H9 (cell line): ENCODE measurements around the gene CD300C. TPM values are rescaled to one million over a fixed set of nuclear protein-coding genes. Genes with fewer than 3 reads are reported as not detected.

Experiments
- DNase-seq: peaks from one replicate; pipeline ENCODE4 v3.0.0-alpha.2; 2017
- H2AFZ ChIP-seq: one replicate; pipeline ENCODE4 v1.6.1; 2013; ENCODE audit warnings: mild to moderate bottlenecking, low read length, control low read depth, moderate library complexity
- H2AK5ac ChIP-seq: 2 replicates; pipeline ENCODE4 v1.6.1; 2013; ENCODE audit warnings: low read length, control low read depth, mixed read lengths; ENCODE audit not compliant: insufficient read length
- H2BK120ac ChIP-seq: one replicate; pipeline ENCODE4 v1.6.1; 2013; ENCODE audit warnings: low read depth, mild to moderate bottlenecking, low read length, control low read depth, inconsistent platforms; ENCODE audit not compliant: poor library complexity, severe bottlenecking
- H2BK12ac ChIP-seq: 2 replicates; pipeline ENCODE4 v1.6.1; 2013; ENCODE audit warnings: low read length, control low read depth, mixed read lengths, low read depth; ENCODE audit not compliant: insufficient read length
- H2BK15ac ChIP-seq: 2 replicates; pipeline ENCODE4 v1.6.1; 2013; ENCODE audit warnings: low read depth, low read length, control low read depth
- H2BK20ac ChIP-seq: one replicate; pipeline ENCODE4 v1.6.1; 2013; ENCODE audit warnings: low read depth, mild to moderate bottlenecking, low read length, control low read depth, inconsistent platforms; ENCODE audit not compliant: poor library complexity, severe bottlenecking
- H2BK5ac ChIP-seq: 2 replicates; pipeline ENCODE4 v1.6.1; 2013; ENCODE audit warnings: low read length, control low read depth, mixed read lengths; ENCODE audit not compliant: insufficient read length
- H3K14ac ChIP-seq: 2 replicates; pipeline ENCODE4 v1.6.1; 2013; ENCODE audit warnings: low read length, control low read depth; ENCODE audit not compliant: insufficient read depth
- H3K18ac ChIP-seq: 2 replicates; pipeline ENCODE4 v1.6.1; 2013; ENCODE audit warnings: low read depth, mild to moderate bottlenecking, mixed read lengths, low read length, control low read depth; ENCODE audit not compliant: insufficient read length
- H3K23ac ChIP-seq: 2 replicates; pipeline ENCODE4 v1.6.1; 2013; ENCODE audit warnings: low read length, control low read depth, mixed read lengths, low read depth; ENCODE audit not compliant: insufficient read length
- H3K23me2 ChIP-seq: 2 replicates; pipeline ENCODE4 v1.6.1; 2013; ENCODE audit warnings: low read depth, mild to moderate bottlenecking, mixed read lengths, low read length, control low read depth; ENCODE audit not compliant: insufficient read length, poor library complexity, severe bottlenecking
- H3K27ac ChIP-seq: 2 replicates; pipeline ENCODE4 v1.5.1; 2013; ENCODE audit warnings: low read length, control low read depth, mixed read lengths, low read depth; ENCODE audit not compliant: insufficient read length
- H3K27me3 ChIP-seq: 2 replicates; pipeline ENCODE4 v1.6.1; 2013; ENCODE audit warnings: low read length, control low read depth, inconsistent platforms; ENCODE audit not compliant: insufficient read depth
- H3K4ac ChIP-seq: 2 replicates; pipeline ENCODE4 v1.6.1; 2013; ENCODE audit warnings: low read depth, mild to moderate bottlenecking, control low read depth, inconsistent platforms, low read length, moderate library complexity
- H3K4me1 ChIP-seq: 2 replicates; pipeline ENCODE4 v1.6.1; 2013; ENCODE audit warnings: low read length, control low read depth, inconsistent platforms; ENCODE audit not compliant: insufficient read depth
- H3K4me2 ChIP-seq: 2 replicates; pipeline ENCODE4 v1.6.1; 2013; ENCODE audit warnings: low read length, control low read depth, mixed read lengths; ENCODE audit not compliant: insufficient read length, insufficient read depth
- H3K56ac ChIP-seq: 2 replicates; pipeline ENCODE4 v1.6.1; 2013; ENCODE audit warnings: low read depth, mild to moderate bottlenecking, mixed read lengths, low read length, control low read depth; ENCODE audit not compliant: insufficient read length
- H3K79me1 ChIP-seq: 2 replicates; pipeline ENCODE4 v1.6.1; 2013; ENCODE audit warnings: low read depth, mild to moderate bottlenecking, moderate library complexity, low read length, control low read depth, inconsistent platforms; ENCODE audit not compliant: insufficient read depth, poor library complexity, severe bottlenecking
- H3K79me2 ChIP-seq: 2 replicates; pipeline ENCODE4 v1.6.1; 2013; ENCODE audit warnings: low read length, control low read depth, inconsistent platforms; ENCODE audit not compliant: insufficient read depth
- H3K9ac ChIP-seq: 2 replicates; pipeline ENCODE4 v1.6.1; 2013; ENCODE audit warnings: low read length, control low read depth, mixed read lengths; ENCODE audit not compliant: insufficient read length; ENCODE audit errors: extremely low read depth
- H3K9me3 ChIP-seq: one replicate; pipeline ENCODE4 v1.6.1; 2013; ENCODE audit warnings: low read depth, low read length, inconsistent platforms; ENCODE audit not compliant: control insufficient read depth
- H3T11ph ChIP-seq: one replicate; pipeline ENCODE4 v1.6.1; 2013; ENCODE audit warnings: mild to moderate bottlenecking, low read length, control low read depth, inconsistent platforms
- H4K20me1 ChIP-seq: one replicate; pipeline ENCODE4 v1.6.1; 2013; ENCODE audit not compliant: control insufficient read depth, insufficient read length, insufficient read depth
- H4K5ac ChIP-seq: 2 replicates; pipeline ENCODE4 v1.6.1; 2013; ENCODE audit warnings: low read depth, mild to moderate bottlenecking, mixed read lengths, low read length, control low read depth; ENCODE audit not compliant: insufficient read length
- H4K8ac ChIP-seq: replicated peaks from 2 replicates; pipeline ENCODE4 v1.6.1; 2013; ENCODE audit warnings: low read length, control low read depth, mixed read lengths, low read depth; ENCODE audit not compliant: insufficient read length
- H4K91ac ChIP-seq: 2 replicates; pipeline ENCODE4 v1.6.1; 2013; ENCODE audit warnings: low read depth, mild to moderate bottlenecking, moderate library complexity, mixed read lengths, low read length, control low read depth; ENCODE audit not compliant: insufficient read length
- H3K27ac Mint-ChIP-seq, 3 experiments: 2 replicates in 2 of 3; 3 replicates in 1 of 3; pipeline ENCODE4 v1.8.0; 2020 to 2021; ENCODE audit warnings: mixed read lengths in 3 of 3, mild to moderate bottlenecking in 1 of 3, moderate library complexity in 1 of 3
- H3K27me3 Mint-ChIP-seq: 2 replicates; pipeline ENCODE4 v1.8.0; 2021; ENCODE audit warnings: low read depth, mild to moderate bottlenecking, moderate library complexity, mixed read lengths
- H3K36me3 Mint-ChIP-seq, 3 experiments: 2 replicates in 2 of 3; 3 replicates in 1 of 3; pipeline ENCODE4 v1.8.0; 2020 to 2021; ENCODE audit warnings: low read depth in 3 of 3, mixed read lengths in 3 of 3; ENCODE audit not compliant: insufficient read depth in 1 of 3
- H3K4me1 Mint-ChIP-seq, 2 experiments: 2 replicates each; pipeline ENCODE4 v1.8.0; 2020; ENCODE audit warnings: mixed read lengths in 2 of 2
- H3K4me3 Mint-ChIP-seq, 2 experiments: 2 replicates in 1 of 2; 3 replicates in 1 of 2; pipeline ENCODE4 v1.8.0; 2020 to 2021; ENCODE audit warnings: mild to moderate bottlenecking in 2 of 2, mixed read lengths in 2 of 2, moderate library complexity in 1 of 2
- H3K9me3 Mint-ChIP-seq, 2 experiments: 2 replicates in 1 of 2; 3 replicates in 1 of 2; pipeline ENCODE4 v1.8.0; 2020; ENCODE audit warnings: mild to moderate bottlenecking in 2 of 2, mixed read lengths in 2 of 2, moderate library complexity in 1 of 2
- WGBS: extraction: QIAGEN DNeasy Blood & Tissue Kit; methylation state at CpG from one replicate; pipeline ENCODE4 v1.1.7; 2013; ENCODE audit warnings: missing lambda C conversion rate, low lambda C conversion rate, mixed read lengths; ENCODE audit not compliant: insufficient read length; ENCODE audit errors: extremely low coverage; 5-methylcytosine and 5-hydroxymethylcytosine counted together
- total RNA-seq: library from RNA; stranded (reverse); gene quantifications from 2 replicates; pipeline ENCODE4 v1.2.1, GENCODE V29; 2021
- TF ChIP-seq, protein P1 (sequence below): fragments of 200-600 bp; sonication (generic); conservative IDR thresholded peaks from 3 replicates; pipeline ENCODE4 v1.8.0; 2021; ENCODE audit warnings: antibody characterized with exemption, mild to moderate bottlenecking

CD300C gene
- total RNA-seq, 1 experiment from 2014 or later, result not detected

DNA sequence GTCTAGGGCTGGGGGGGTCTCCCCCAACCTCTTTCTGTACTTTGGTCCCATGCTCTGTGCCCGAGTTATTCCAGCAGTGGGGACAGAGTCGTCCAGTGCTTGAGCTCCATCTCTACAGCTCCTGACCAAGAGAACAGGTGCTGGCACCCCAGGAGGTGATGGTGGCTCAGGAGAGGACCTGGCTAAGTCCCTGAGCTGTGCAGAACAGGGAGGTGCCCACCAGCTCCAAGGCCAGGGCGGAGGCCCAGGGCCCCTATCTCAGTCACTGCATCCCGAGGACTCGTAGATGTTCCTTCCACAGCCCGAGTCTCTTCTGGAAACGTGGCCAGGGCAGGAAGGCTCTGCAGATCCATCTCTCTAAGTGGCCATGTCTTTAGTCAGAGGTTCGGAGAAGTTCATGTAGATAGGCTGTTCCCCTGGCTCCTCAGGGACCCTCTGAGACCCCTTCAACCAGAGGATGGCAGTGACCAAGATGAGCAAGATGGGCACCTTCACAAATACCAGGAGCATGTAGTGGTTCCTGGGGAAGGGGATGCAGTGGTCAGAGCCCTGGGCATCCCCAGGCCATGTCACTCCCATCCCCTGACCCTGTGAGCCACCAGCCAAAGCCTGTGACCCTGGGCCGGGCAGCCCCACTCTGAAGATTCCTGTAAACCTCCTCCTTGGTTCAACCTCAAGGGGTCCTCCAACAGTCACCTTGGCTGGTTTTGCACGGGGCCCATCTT lies 23.4 kb downstream of the CD300C start:
- peaks cover 62% of the 10 kb centered on the region for H3K27me3 Mint-ChIP-seq
- WGBS, result no CpG with 5 or more reads among the region's 10 CpGs

More for the DNA sequence above, 23.4 kb downstream of the CD300C start:
- Mint-ChIP-seq H3K36me3 (no peaks in the 10 kb centered on the region; a peak in 1 of 7 replicates), H3K9me3 (peaks cover 17 to 20% of the 10 kb centered on the region in 2 experiments; a peak in 4 of 5 replicates), H3K27ac (no peak overlapping the region), H3K4me3 (no peak overlapping the region), H3K4me1 (no peaks in the 10 kb centered on the region)
- H3K4me2 ChIP-seq, result no peak overlapping the region
- H3T11ph ChIP-seq, result no peak overlapping the region
- no peak overlapping the region for H2BK5ac ChIP-seq
- no peak overlapping the region for H4K91ac ChIP-seq
- H2AK5ac ChIP-seq, result no peak overlapping the region
- H4K5ac ChIP-seq, result no peak overlapping the region
- no peak overlapping the region for H2BK15ac ChIP-seq
- H3K4me1 ChIP-seq, result no peaks in the 10 kb centered on the region
- H3K23ac ChIP-seq, result no peak overlapping the region
- no peak overlapping the region for H3K9ac ChIP-seq
- H2BK20ac ChIP-seq, result no peak overlapping the region
- H2BK12ac ChIP-seq, result no peak overlapping the region
- H3K23me2 ChIP-seq, result no peaks in the 10 kb centered on the region
- no peak overlapping the region for H3K14ac ChIP-seq
- TF ChIP-seq, protein P1, sequence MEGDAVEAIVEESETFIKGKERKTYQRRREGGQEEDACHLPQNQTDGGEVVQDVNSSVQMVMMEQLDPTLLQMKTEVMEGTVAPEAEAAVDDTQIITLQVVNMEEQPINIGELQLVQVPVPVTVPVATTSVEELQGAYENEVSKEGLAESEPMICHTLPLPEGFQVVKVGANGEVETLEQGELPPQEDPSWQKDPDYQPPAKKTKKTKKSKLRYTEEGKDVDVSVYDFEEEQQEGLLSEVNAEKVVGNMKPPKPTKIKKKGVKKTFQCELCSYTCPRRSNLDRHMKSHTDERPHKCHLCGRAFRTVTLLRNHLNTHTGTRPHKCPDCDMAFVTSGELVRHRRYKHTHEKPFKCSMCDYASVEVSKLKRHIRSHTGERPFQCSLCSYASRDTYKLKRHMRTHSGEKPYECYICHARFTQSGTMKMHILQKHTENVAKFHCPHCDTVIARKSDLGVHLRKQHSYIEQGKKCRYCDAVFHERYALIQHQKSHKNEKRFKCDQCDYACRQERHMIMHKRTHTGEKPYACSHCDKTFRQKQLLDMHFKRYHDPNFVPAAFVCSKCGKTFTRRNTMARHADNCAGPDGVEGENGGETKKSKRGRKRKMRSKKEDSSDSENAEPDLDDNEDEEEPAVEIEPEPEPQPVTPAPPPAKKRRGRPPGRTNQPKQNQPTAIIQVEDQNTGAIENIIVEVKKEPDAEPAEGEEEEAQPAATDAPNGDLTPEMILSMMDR, result no peak
- no peak overlapping the region for H3K18ac ChIP-seq
- no peaks in the 10 kb centered on the region for H3K27me3 ChIP-seq
- H3K79me2 ChIP-seq, result no peaks in the 10 kb centered on the region
- H4K8ac ChIP-seq, result no peak overlapping the region
- no peak for DNase-seq
- no peak overlapping the region for H3K4ac ChIP-seq
- no peak overlapping the region for H3K27ac ChIP-seq
- H3K79me1 ChIP-seq, result no peaks in the 10 kb centered on the region
- no peaks in the 10 kb centered on the region for H3K9me3 ChIP-seq
- H4K20me1 ChIP-seq, result no peaks in the 10 kb centered on the region
- no peak overlapping the region for H2AFZ ChIP-seq
- no peak overlapping the region for H3K56ac ChIP-seq
- no peak overlapping the region for H2BK120ac ChIP-seq
